ENCODE measurements around the gene CUX1.
"Not testable (repeated sequence)": the region's sequence is repeated elsewhere in the genome, so short reads cannot be mapped to it uniquely, and the experiment has no call there.

CUX1 gene

DNA sequence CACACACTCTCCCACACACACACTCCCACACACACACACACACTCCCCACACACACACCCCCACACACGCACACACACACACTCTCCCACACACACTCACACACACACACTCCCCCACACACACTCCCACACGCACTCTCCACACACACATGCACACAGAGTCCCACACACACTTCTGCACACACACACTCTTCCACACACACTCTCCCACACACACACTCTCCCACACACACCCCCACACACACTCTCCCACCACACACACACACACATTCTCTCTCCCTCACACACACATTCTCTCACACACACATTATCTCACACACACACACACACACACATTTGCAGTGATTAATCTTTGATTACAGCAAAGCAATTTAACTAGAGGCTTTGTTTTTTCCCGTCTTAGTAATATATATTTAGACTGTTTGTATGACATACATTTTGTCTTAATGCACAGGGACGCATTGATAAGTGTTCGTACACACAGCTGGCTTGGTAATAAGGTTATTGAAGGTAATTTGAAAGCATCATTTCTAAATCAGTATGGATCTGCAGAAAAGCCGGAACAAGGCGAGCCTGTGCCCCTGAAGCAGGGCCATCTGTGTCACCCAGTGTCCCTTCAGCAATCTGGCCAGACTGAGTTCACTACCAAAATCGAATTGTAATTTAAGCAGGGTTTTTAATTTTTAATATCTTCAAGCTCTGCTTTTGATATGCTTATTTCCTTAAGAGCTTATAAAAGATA is 399.3 kb downstream of the CUX1 start:
- in situ Hi-C loops (cut with MboI; ENCODE audit: low pct_unique_long_range_greater_than_20kb, low sequenced_read_pairs) = no loop called here
- DNase-seq = no peak

DNA sequence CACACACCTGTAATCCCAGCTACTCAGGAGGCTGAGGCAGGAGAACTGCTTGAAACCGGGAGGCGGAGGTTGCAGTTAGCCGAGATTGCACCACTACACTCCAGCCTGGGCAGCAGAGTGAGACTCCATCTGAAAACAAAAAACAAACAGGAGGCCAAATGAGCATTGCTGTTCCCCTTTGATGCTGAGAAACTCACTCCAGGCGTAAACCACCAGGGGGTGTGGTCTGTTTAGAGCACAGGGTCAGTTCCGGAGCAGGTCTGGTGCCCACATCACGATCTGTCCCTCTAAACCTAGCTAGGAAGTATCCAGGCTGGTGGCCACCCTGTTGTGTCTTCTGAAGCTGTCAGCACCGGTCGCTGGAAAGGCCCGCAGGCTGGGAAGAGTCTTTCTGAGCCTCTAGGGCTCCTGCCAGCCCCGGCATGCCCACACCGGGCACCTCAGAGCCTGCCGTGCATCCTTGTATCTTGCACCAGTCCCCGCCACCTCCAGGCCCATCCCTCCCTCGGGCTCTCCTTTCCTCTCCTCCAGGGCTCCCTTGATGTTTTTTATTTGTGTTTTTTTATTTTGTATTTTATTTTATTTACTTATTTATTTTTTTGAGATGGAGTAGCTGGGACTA is 402.9 kb downstream of the CUX1 start:
- in situ Hi-C loops (cut with MboI; ENCODE audit: low pct_unique_long_range_greater_than_20kb, low sequenced_read_pairs) = no loop called here
- DNase-seq = no peak

DNA sequence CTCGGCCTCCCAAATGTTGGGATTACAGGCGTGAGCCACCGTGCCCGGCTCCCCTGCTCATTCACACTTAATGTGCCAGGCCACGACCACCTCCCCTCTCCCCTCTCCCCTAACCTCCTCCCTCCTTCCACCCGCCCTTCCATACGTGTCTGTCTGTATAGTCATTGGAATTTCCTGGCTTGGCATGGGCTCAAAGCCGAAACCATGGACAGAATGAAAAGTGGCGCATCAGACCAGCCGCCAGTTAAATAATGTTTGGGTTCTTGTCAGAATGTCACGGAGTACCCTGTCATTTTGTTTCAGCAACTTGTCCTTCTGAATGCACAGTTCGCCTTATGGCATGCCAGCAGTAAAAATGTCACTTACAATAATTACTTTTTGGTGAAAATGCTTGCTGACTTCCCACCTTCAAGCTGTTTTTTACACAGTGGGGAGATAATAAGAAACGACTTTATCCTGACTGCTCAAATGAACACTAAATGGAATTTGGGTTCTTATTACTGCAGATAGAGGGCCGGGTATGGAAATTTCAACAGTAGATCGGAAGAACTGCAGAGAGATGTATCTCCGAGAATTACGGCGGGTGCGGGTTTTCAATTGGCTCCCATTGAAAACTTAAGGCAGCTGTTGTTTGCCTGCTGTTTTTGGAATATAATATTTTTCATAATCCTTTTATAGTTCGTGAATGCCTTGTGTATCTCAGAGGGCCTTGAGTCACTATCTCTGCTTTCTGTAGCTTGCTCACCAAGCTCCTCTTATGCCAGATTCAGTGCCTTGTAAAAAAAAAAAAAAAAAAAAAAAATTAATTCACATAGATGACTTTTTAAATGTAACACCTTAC is 403.8 kb downstream of the CUX1 start:
- no peak for DNase-seq

DNA sequence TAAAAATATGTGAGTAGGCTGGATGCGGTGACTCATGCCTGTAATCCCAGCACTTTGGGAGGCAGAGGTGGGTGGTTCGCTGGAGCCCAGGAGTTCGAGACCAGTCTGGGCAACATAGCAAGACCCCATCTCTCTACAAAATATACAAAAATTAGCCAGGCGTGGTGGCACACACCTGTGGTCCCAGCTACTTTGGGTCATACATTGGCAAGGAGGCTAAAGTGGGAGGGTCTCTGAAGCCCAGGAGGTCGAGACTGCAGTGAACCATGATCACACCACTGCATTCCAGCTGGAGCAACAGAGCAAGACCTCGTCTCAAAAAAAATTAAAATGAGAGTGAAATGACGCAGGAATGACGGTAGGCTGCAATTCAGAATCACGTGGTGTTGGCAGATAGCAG is 404.5 kb downstream of the CUX1 start:
- no peak for DNase-seq
- in situ Hi-C loops (cut with MboI; ENCODE audit: low pct_unique_long_range_greater_than_20kb, low sequenced_read_pairs) = no loop called here

More for the DNA sequence above, 403.8 kb downstream of the CUX1 start:
- in situ Hi-C loops (cut with MboI; ENCODE audit: low pct_unique_long_range_greater_than_20kb, low sequenced_read_pairs) = no loop called here

- in situ Hi-C loops (cut with MboI; ENCODE audit: low pct_unique_long_range_greater_than_20kb, low sequenced_read_pairs) = no loop called here
- DNase-seq = no peak
Observed at GRCh38 chr7:102222445-102222844, 405.0 kb downstream of the CUX1 start.

- in situ Hi-C loops (cut with MboI; ENCODE audit: low pct_unique_long_range_greater_than_20kb, low sequenced_read_pairs) = no loop called here
- no peak for DNase-seq
Observed at GRCh38 chr7:102223184-102223583, 405.8 kb downstream of the CUX1 start.

- in situ Hi-C loops (cut with MboI; ENCODE audit: low pct_unique_long_range_greater_than_20kb, low sequenced_read_pairs) = no loop called here
- no peak for DNase-seq
Observed at GRCh38 chr7:102225025-102225424, 407.6 kb downstream of the CUX1 start.

DNA sequence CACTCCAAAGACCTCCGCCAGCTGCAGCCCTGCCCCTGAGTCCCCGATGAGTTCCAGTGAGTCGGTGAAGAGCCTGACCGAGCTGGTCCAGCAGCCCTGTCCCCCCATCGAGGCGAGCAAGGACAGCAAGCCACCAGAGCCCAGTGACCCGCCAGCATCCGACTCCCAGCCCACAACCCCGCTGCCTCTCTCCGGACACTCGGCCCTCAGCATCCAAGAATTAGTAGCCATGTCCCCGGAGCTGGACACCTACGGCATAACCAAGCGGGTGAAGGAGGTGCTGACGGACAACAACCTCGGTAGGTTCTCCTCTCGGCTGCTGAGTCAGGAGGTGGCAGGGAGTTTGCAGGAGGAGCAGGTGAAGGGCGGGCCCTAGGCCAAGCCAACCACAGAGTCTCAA is 409.9 kb downstream of the CUX1 start:
- DNase-seq = no peak
- in situ Hi-C loops (cut with MboI; ENCODE audit: low pct_unique_long_range_greater_than_20kb, low sequenced_read_pairs) = no loop called here

DNA sequence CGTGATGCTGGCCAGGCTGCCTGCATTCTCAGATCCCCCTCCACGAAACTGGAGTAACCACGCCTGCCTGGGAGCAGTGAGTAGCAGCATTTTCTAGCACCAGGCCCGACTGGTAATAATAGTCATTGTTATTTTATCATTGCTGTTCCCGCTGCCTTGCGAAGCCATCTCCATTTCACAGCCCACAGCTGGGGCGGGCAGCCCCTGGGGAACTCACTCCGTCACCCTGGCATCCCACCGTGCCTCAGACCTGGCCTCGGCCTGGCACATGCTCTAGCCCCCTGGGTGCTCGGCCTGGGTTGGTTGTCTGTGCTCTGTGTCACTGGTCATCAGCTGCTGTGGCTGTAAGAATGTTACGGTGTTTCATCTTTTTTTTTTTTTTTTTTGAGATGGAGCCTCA is 411.5 kb downstream of the CUX1 start:
- DNase-seq = no peak
- in situ Hi-C loops (cut with MboI; ENCODE audit: low pct_unique_long_range_greater_than_20kb, low sequenced_read_pairs) = no loop called here

DNA sequence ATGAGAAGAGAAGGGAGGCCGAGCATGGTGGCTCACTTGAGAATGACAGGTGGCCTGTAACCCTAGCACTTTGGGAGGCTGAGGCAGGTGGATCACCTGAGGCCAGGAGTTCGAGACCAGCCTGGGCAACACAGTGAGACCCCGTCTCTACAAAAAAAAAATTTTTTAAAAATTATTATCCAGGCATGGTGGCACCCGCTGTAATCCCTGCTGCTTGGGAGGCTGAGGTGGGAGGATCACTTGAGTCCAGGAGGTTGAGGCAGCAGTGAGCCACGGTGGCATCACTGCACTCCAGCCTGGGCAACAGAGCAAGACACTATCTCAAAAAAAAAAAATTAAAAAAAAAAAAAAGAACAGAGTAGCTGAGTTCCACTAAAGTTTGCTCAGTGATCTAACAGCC is 412.7 kb downstream of the CUX1 start:
- in situ Hi-C loops (cut with MboI; ENCODE audit: low pct_unique_long_range_greater_than_20kb, low sequenced_read_pairs); DNase-seq: not testable (repeated sequence)

DNA sequence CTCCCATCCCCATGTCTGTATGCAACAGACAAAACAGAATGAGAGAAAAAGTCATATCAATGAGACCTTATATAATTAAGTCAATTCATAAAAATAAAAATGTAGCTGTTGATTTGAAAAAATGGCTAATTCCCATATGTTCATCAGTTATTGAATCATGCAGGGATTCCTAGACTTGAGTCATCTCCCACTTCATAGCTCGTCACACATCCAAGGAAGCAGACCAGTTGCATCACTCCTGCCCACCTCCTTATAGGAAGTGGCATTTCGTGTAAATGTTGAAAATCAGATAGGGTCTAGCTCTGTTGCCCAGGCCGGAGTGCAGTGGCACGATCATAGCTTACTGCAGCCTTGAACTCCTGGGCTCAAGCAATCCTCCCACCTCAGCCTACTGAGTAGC is 413.2 kb downstream of the CUX1 start:
- DNase-seq = no peak
- in situ Hi-C loops (cut with MboI; ENCODE audit: low pct_unique_long_range_greater_than_20kb, low sequenced_read_pairs) = no loop called here

DNA sequence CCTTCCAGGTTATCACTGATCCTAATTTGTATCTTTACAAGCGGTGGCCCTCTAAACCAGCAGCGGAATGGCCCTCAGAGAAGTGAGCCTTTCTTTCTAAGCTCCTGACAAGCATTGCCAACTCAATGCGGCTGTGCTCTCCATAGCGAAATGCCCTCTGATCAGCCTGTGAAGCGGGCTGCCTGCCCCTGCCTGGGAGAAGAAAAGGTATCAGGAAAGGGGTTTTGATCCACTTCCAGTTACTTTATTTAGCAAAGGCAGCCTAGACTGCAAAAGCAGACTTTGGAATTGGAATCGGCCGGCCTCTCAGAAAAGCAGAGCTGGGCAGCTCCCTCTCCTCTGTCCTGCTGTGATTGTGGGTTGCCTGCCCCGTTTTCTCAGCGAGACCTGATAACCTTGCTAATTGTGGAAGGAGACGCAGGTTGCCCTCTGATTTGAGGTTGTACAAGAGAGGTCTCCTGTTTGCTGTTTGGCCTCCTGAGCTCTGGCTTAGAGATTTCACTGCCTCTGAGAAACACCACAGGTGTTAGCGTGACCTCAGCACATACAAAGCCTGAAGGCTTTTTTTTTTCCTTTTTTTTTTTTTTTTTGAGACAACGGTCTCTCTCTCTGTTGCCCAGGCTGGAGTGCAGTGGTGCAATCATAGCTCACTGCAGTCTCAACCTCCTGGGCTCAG is 415.3 kb downstream of the CUX1 start:
- in situ Hi-C loops (cut with MboI; ENCODE audit: low pct_unique_long_range_greater_than_20kb, low sequenced_read_pairs) = no loop called here
- no peak for DNase-seq

GRCh38 chr7:102234131-102234530 is 416.7 kb downstream of the CUX1 start:
- no peak for DNase-seq
- in situ Hi-C loops (cut with MboI; ENCODE audit: low pct_unique_long_range_greater_than_20kb, low sequenced_read_pairs) = no loop called here

DNA sequence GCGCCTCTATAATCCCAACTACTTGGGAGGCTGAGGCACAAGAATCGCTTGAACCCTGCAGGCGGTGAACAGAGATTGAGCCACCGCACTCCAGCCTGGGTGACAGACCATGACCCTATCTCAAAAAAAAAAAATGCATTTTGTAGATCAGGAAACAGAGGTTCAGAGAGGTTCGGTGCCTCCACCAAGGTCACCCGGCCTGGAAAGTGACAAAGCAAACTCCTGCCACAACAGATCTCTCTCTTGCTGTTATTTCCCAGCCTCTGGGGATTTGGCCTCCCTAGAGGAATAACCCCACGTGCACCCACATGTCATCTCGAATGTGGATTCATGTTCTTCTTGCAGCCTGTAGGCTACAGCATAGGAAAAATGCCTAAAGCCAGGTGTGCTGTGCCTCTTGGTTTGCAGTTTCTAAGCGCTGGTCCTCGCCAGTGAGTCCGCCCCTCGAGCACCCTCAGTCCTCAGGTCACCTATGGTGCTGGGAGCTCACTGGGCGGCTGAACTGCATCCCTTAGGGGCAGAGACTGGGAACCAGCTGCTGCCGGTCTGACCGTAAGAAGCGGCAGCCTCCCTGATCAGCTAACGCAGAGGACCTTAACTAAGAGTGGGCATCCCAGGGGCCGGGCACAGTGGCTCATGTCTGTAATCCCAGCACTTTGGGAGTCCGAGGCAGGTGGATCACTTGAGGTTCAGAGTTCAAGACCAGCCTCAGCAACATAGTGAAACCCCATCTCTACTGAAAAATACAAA is 417.6 kb downstream of the CUX1 start:
- in situ Hi-C loops (cut with MboI; ENCODE audit: low pct_unique_long_range_greater_than_20kb, low sequenced_read_pairs) = no loop called here
- no peak for DNase-seq

DNA sequence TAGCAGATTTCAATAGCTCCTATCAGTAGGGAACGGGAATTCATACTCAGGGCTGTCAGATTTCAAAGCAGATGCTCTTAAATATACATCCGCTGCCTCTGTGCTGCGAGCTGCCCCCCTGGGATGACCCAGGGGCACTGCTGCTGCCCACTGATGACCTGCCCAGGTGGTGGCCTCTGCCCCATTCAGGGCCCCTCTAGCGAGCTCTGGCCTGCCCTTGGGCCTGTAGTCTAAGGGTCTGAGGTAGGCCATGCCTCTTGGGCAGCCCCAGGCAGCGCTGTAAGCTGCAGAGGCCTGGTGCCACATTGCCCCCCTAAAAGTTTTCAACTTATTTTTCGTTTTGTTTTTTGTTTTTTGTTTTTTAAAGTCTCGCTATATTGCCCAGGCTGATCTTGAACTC is 418.7 kb downstream of the CUX1 start:
- in situ Hi-C loops (cut with MboI; ENCODE audit: low pct_unique_long_range_greater_than_20kb, low sequenced_read_pairs) = no loop called here
- DNase-seq = no peak

DNA sequence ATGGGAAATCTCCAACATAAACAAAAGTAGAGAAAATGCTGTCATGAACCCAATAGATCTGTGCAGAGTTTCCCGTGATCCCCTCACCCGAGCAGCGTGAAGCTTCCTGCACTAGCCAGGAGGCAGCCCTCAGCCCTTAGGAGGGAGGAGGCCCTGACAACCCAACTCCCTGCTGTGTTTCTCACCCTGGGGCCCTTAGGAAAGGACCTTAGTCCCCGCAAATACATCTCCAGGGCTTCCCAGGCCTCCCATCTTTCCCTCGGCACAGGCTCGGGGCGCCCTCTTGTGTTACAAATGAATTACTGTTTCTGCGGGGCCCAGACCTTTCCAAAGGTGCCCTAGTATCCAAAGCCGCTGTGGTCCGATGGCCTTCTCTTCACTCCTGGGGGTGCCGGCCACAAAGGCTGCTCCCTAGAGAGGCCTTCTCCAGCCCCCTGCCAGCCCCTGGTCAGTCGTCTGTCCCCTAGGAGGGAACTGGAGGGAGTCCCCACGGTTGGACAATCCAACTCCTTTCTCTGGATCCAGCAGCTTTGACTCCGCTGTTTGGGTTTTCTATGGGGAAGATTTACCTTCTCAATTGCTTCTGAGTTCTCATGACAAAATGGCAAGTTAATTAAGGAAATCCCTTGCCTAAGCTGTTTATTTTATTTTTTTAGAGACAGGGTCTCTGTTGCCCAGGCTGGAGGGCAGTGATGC is 419.3 kb downstream of the CUX1 start:
- peak; percentile 67 for DNase-seq
- in situ Hi-C loops (cut with MboI; ENCODE audit: low pct_unique_long_range_greater_than_20kb, low sequenced_read_pairs) = no loop called here

DNA sequence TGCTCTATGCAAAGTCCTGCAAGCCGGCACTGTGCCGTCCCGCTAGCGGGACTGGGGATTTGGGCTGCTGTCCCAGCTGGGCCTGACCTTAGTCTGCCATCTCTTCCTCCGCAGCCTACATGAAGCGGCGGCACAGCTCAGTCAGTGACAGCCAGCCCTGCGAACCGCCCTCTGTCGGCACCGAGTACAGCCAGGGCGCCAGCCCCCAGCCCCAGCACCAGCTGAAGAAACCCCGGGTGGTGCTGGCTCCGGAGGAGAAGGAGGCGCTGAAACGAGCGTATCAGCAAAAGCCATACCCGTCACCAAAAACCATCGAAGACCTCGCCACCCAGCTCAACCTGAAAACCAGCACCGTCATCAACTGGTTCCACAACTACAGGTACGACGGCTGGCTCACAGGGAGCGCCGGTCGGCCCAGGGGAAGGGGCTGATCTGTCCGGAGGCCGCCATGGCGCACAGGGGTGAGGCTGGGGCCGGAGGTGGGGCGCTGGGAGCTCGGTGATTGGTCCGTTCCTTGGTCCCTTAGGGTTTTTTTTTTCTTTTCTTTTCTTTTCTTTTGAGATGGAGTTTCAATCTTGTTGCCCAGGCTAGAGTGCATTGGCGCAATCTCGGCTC is 421.9 kb downstream of the CUX1 start:
- in situ Hi-C loops (cut with MboI; ENCODE audit: low pct_unique_long_range_greater_than_20kb, low sequenced_read_pairs) = no loop called here
- no peak for DNase-seq

DNA sequence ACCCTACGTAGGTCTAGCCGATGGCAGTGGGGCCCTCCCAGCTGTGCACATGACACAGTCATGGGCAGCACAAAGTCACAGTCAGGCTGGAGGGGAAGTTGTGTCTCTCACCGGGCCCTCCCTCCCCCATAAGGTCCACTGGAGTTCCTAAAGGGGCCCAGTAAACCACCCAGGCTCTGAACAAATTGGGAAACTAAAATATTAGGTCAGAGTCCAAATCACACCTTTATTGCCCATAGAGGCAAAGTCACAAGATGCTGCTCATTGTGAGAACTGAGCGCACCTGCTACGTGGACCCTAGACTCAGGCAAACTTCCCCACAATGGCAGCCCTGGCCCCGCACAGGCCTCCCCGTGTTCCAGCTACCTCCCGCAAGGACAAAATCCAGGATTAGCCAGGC is 424.0 kb downstream of the CUX1 start:
- in situ Hi-C loops (cut with MboI; ENCODE audit: low pct_unique_long_range_greater_than_20kb, low sequenced_read_pairs) = no loop called here
- DNase-seq = no peak
